ENCODE data around the gene GRIA3. TPM values are rescaled to one million over a fixed set of nuclear protein-coding genes. Genes with fewer than 3 reads are reported as not detected.

GRIA3 gene
- total RNA-seq, 1 experiment from 2014 or later = 1.4 TPM

DNA sequence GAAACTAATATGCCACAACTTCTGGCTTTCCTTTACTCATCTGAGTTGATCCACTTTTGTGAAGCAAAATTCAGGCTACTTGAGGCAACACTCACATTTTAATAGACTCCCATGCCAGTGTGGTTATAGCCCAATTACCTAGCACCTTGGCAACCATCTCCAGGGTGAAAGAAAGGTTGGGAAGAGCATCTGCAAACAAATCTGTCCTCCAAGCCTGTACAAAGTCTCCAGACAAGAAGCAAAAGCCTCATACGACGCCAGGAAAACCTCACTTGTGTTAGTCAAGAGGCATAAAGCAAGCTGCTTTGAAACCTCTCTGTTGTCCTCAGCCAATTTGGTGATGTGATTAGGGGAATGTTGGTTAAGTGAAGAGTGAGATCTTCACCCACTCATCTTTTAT, 302.2 kb downstream of the GRIA3 start:
- Histone ChIP-seq H2AFZ (ENCODE audit: low read length) (no peak overlapping the region), H3T11ph (ENCODE audit: low read length) (no peak overlapping the region), H2BK12ac (ENCODE audit: insufficient read length, low read depth, low read length) (no peak overlapping the region), H3K9ac (ENCODE audit: extremely low read depth, insufficient read length, low read length) (no peak overlapping the region), H4K20me1 (ENCODE audit: control insufficient read depth, insufficient read depth, insufficient read length) (no peaks in the 10 kb centered on the region), H3K14ac (ENCODE audit: insufficient read depth, low read length) (no peak overlapping the region), H3K4ac (ENCODE audit: low read depth, low read length) (no peak overlapping the region), H4K91ac (ENCODE audit: insufficient read length, low read depth, low read length) (no peak overlapping the region), H3K27ac (ENCODE audit: insufficient read length, low read depth, low read length) (no peak overlapping the region), H4K8ac (replicated peaks; ENCODE audit: insufficient read length, low read depth, low read length) (no peak overlapping the region), H3K27me3 (ENCODE audit: insufficient read depth, low read length) (no peaks in the 10 kb centered on the region), H3K79me2 (ENCODE audit: insufficient read depth, low read length) (no peaks in the 10 kb centered on the region), H2BK120ac (ENCODE audit: low read depth, low read length, poor library complexity, severe bottlenecking) (no peak overlapping the region), H3K56ac (ENCODE audit: insufficient read length, low read depth, low read length) (no peak overlapping the region), H2AK5ac (ENCODE audit: insufficient read length, low read length) (no peak overlapping the region), H3K23ac (ENCODE audit: insufficient read length, low read depth, low read length) (no peak overlapping the region), H3K4me2 (ENCODE audit: insufficient read depth, insufficient read length, low read length) (no peak overlapping the region), H2BK5ac (ENCODE audit: insufficient read length, low read length) (no peak overlapping the region), H3K18ac (ENCODE audit: insufficient read length, low read depth, low read length) (no peak overlapping the region), H3K79me1 (ENCODE audit: insufficient read depth, low read depth, low read length, poor library complexity, severe bottlenecking) (no peaks in the 10 kb centered on the region), H2BK15ac (ENCODE audit: low read depth, low read length) (no peak overlapping the region), H4K5ac (ENCODE audit: insufficient read length, low read depth, low read length) (no peak overlapping the region), H3K9me3 (ENCODE audit: control insufficient read depth, low read depth, low read length) (peaks cover 9% of the 10 kb centered on the region), H2BK20ac (ENCODE audit: low read depth, low read length, poor library complexity, severe bottlenecking) (no peak overlapping the region), H3K23me2 (ENCODE audit: insufficient read length, low read depth, low read length, poor library complexity, severe bottlenecking) (no peaks in the 10 kb centered on the region), H3K4me1 (ENCODE audit: insufficient read depth, low read length) (no peaks in the 10 kb centered on the region; the same call in 1 of the 2 replicates)
- peaks cover 3 to 65% of the 10 kb centered on the region in 2 experiments; a peak in 4 of 5 replicates for H3K9me3 Mint-ChIP-seq
- no peak overlapping the region for H3K4me3 Mint-ChIP-seq
- peaks cover 4 to 9% of the 10 kb centered on the region in 2 experiments for H3K4me1 Mint-ChIP-seq
- WGBS (ENCODE audit: extremely low coverage, insufficient read length, low lambda C conversion rate) = no CpG with 5 or more reads among the region's 2 CpGs
- H3K27me3 Mint-ChIP-seq (ENCODE audit: low read depth) = no peaks in the 10 kb centered on the region
- DNase-seq = no peak
- TF ChIP-seq, protein P1, sequence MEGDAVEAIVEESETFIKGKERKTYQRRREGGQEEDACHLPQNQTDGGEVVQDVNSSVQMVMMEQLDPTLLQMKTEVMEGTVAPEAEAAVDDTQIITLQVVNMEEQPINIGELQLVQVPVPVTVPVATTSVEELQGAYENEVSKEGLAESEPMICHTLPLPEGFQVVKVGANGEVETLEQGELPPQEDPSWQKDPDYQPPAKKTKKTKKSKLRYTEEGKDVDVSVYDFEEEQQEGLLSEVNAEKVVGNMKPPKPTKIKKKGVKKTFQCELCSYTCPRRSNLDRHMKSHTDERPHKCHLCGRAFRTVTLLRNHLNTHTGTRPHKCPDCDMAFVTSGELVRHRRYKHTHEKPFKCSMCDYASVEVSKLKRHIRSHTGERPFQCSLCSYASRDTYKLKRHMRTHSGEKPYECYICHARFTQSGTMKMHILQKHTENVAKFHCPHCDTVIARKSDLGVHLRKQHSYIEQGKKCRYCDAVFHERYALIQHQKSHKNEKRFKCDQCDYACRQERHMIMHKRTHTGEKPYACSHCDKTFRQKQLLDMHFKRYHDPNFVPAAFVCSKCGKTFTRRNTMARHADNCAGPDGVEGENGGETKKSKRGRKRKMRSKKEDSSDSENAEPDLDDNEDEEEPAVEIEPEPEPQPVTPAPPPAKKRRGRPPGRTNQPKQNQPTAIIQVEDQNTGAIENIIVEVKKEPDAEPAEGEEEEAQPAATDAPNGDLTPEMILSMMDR (conservative IDR thresholded peaks at IDR 0.05) = no peak
- no peak overlapping the region for H3K27ac Mint-ChIP-seq
- H3K36me3 Mint-ChIP-seq (ENCODE audit: insufficient read depth in 1 of 3, low read depth in 3 of 3) = 0 out of 7 replicates have a peak, but pooled peaks cover 0 to 2% (median 0%) of the 10 kb centered on the region in 3 experiments

All from H9 (cell line).